ENCODE data around the gene PAX5. TPM values are rescaled to one million over a fixed set of nuclear protein-coding genes. Genes with fewer than 3 reads are reported as not detected.

The PAX5 gene
- total and polyA plus RNA-seq, 2 of the 13 experiments (the other 11 are each of a cell fraction or from before 2014, with no cell fraction given), result not detected

- DNase-seq (ENCODE audit: low spot score) (no peak), ATAC-seq (no peak), FAIRE-seq (no peak)
- Histone ChIP-seq H3K36me3 (replicated peaks in 1 of 2; ENCODE audit: control insufficient read depth in 1 of 2, insufficient read depth in 2 of 2, low read length in 2 of 2) (no peaks in the 10 kb centered on the region), H3K4me2 (ENCODE audit: low read depth, low read length) (no peak overlapping the region), H3K27ac (ENCODE audit: extremely low read length, insufficient read depth, low read length) (no peak overlapping the region), H3K9ac (ENCODE audit: insufficient read depth, low read depth, low read length) (no peak overlapping the region), H3K9me3 (ENCODE audit: low read length) (peaks cover 5% of the 10 kb centered on the region; the same call in 1 of the 2 replicates), H3K4me1 (ENCODE audit: insufficient read depth, low read length) (peaks cover 38% of the 10 kb centered on the region), H3K79me2 (ENCODE audit: insufficient read depth, low read length) (no peaks in the 10 kb centered on the region), H3K27me3 (ENCODE audit: control insufficient read depth in 1 of 2, insufficient read depth in 2 of 2, low read length in 2 of 2) (peaks cover 5 to 59% of the 10 kb centered on the region in 2 experiments), H4K20me1 (ENCODE audit: insufficient read depth, low read length) (no peaks in the 10 kb centered on the region), H3K4me3 (replicated peaks in 1 of 3; ENCODE audit: insufficient read depth in 1 of 3, low read depth in 2 of 3, low read length in 3 of 3) (no peak overlapping the region), H2AFZ (ENCODE audit: low read length) (no peak overlapping the region)
- ChIA-PET CTCF (ENCODE audit: low intra/inter-chr PET ratio, low total read pairs) (interaction anchor here (2.6 kb wide), 1 partner anchor 117 kb away, joined by 19 read pairs; no protein-coding TSS in a partner anchor), POLR2A (no interaction called here)
- TF ChIP-seq KDM5A (IDR thresholded peaks at IDR 0.05; ENCODE audit: borderline replicate concordance, low read length) (no peak), ZNF609 (CRISPR knock-in tag; IDR thresholded peaks at IDR 0.05; ENCODE audit: borderline replicate concordance) (no peak), RXRA (CRISPR knock-in tag; IDR thresholded peaks at IDR 0.05) (no peak), ZNF670 (CRISPR knock-in tag; IDR thresholded peaks at IDR 0.05; ENCODE audit: borderline replicate concordance) (no peak), FOXO1 (CRISPR knock-in tag; IDR thresholded peaks at IDR 0.05) (no peak), ATF7 (IDR thresholded peaks at IDR 0.05) (no peak), ATF7 (CRISPR knock-in tag; IDR thresholded peaks at IDR 0.05) (no peak), ZNF430 (CRISPR knock-in tag; IDR thresholded peaks at IDR 0.05) (no peak), IRX3 (CRISPR knock-in tag; IDR thresholded peaks at IDR 0.05; ENCODE audit: borderline replicate concordance, low read depth) (no peak), REPIN1 (CRISPR knock-in tag; IDR thresholded peaks at IDR 0.05; ENCODE audit: borderline replicate concordance, low read depth) (no peak), ZNF800 (CRISPR knock-in tag; IDR thresholded peaks at IDR 0.05) (no peak), HOXA7 (CRISPR knock-in tag; IDR thresholded peaks at IDR 0.05) (no peak), ATF6 (CRISPR knock-in tag; conservative IDR thresholded peaks at IDR 0.05) (no peak), SMARCE1 (IDR thresholded peaks at IDR 0.05; ENCODE audit: borderline replicate concordance) (no peak), ZNF501 (CRISPR knock-in tag; IDR thresholded peaks at IDR 0.05) (no peak)
- intact Hi-C loops (cut with micrococcal nuclease; ENCODE audit: unreplicated experiment) (loop anchor here (5.0 kb wide), 2 partner anchors 98 to 118 kb away; no protein-coding TSS in a partner anchor), in situ Hi-C loops (cut with HindIII; ENCODE audit: extremely low pct_ligation_motif_present, low pct_unique_long_range_greater_than_20kb) (no loop called here)
- 83% methylated on average over 2 of the region's 3 CpGs for WGBS (ENCODE audit: low lambda C conversion rate)
- no TSS peak for BruUV-seq (replicated peaks)
These were observed 159.8 kb downstream of the PAX5 start for GRCh38 chr9:36874261-36874660.

All from HepG2 (cell line).